Activated naive CD8-positive, alpha-beta T cell (primary cell): ENCODE data around the gene CCDC14.

Source experiments
- H3K27ac Mint-ChIP-seq: one replicate; pipeline ENCODE4 v1.8.0; 2021; ENCODE audit warnings: mixed read lengths
- H3K27me3 Mint-ChIP-seq: one replicate; pipeline ENCODE4 v1.8.0; 2021; ENCODE audit warnings: mixed read lengths
- H3K36me3 Mint-ChIP-seq: one replicate; pipeline ENCODE4 v1.8.0; 2021; ENCODE audit warnings: mixed read lengths
- H3K4me1 Mint-ChIP-seq: one replicate; pipeline ENCODE4 v1.8.0; 2021; ENCODE audit warnings: low read depth, mixed read lengths
- H3K4me3 Mint-ChIP-seq: one replicate; pipeline ENCODE4 v1.8.0; 2021; ENCODE audit warnings: mild to moderate bottlenecking, mixed read lengths
- H3K9me3 Mint-ChIP-seq: one replicate; pipeline ENCODE4 v1.8.0; 2021; ENCODE audit warnings: low read depth, mixed read lengths

Gene CCDC14

DNA sequence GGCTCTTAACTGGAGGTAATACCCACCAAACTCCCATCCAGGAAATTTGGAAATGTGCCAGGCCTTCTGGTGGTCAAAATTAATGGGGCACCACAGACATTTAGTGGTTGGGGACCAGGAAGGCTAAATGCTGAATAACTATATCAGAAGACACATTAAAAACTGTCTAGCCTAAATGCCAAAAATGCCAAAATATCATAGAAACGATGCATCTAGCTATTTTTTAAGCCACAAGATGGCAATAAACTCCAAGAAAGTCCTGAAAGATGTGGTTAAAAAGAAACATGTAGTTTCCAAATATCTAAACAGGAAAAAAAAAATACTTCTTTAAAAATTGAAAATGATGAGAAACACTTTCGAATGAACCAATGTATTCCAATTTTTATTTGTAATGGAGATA, 19.9 kb downstream of the CCDC14 start:
- H3K27ac Mint-ChIP-seq = no peak overlapping the region
- H3K27me3 Mint-ChIP-seq = no peaks in the 10 kb centered on the region
- peaks cover 12% of the 10 kb centered on the region for H3K36me3 Mint-ChIP-seq
- no peak overlapping the region for H3K4me3 Mint-ChIP-seq
- H3K4me1 Mint-ChIP-seq = no peaks in the 10 kb centered on the region
- H3K9me3 Mint-ChIP-seq = no peaks in the 10 kb centered on the region

GRCh38 chr3:123939706-123940105, 21.3 kb downstream of the CCDC14 start:
- Mint-ChIP-seq H3K9me3 (no peaks in the 10 kb centered on the region), H3K36me3 (peaks cover 12% of the 10 kb centered on the region), H3K4me1 (no peaks in the 10 kb centered on the region), H3K27me3 (no peaks in the 10 kb centered on the region), H3K4me3 (no peak overlapping the region), H3K27ac (no peak overlapping the region)

- peaks cover 7% of the 10 kb centered on the region for H3K36me3 Mint-ChIP-seq
- H3K4me3 Mint-ChIP-seq = no peak overlapping the region
- no peaks in the 10 kb centered on the region for H3K9me3 Mint-ChIP-seq
- no peaks in the 10 kb centered on the region for H3K4me1 Mint-ChIP-seq
- no peak overlapping the region for H3K27ac Mint-ChIP-seq
- no peaks in the 10 kb centered on the region for H3K27me3 Mint-ChIP-seq
Measured at GRCh38 chr3:123936400-123936799, 24.6 kb downstream of the CCDC14 start.

- Mint-ChIP-seq H3K4me3 (no peak overlapping the region), H3K27me3 (no peaks in the 10 kb centered on the region), H3K36me3 (peaks cover 7% of the 10 kb centered on the region), H3K9me3 (no peaks in the 10 kb centered on the region), H3K27ac (no peak overlapping the region), H3K4me1 (no peaks in the 10 kb centered on the region)
Measured at GRCh38 chr3:123935830-123936229, 25.2 kb downstream of the CCDC14 start.

DNA sequence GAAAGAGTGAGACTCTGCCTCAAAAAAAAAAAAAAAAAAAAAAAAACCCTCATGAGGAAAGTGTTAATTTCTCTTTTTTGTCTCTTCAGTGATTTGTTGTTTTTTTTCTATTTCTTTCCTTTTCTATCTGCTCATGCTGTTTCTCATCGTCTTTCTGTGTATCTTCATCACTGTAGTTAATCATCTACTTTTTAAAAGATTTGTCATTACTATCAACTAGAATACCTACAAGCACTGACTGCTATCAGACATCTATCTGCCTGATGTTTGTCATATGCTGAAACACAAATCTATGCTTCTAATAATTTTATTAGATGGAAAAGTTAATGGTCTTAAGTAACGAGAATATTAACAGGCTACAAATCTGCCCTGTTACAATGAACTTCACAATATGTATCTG, 26.8 kb downstream of the CCDC14 start:
- Mint-ChIP-seq H3K9me3 (no peaks in the 10 kb centered on the region), H3K27me3 (no peaks in the 10 kb centered on the region), H3K27ac (no peak overlapping the region), H3K4me3 (no peak overlapping the region), H3K4me1 (no peaks in the 10 kb centered on the region), H3K36me3 (peaks cover 10% of the 10 kb centered on the region)

GRCh38 chr3:123930445-123930844, 30.6 kb downstream of the CCDC14 start:
- no peaks in the 10 kb centered on the region for H3K9me3 Mint-ChIP-seq
- H3K36me3 Mint-ChIP-seq = peaks cover 16% of the 10 kb centered on the region
- no peak overlapping the region for H3K4me3 Mint-ChIP-seq
- H3K4me1 Mint-ChIP-seq = no peaks in the 10 kb centered on the region
- H3K27me3 Mint-ChIP-seq = no peaks in the 10 kb centered on the region
- no peak overlapping the region for H3K27ac Mint-ChIP-seq

DNA sequence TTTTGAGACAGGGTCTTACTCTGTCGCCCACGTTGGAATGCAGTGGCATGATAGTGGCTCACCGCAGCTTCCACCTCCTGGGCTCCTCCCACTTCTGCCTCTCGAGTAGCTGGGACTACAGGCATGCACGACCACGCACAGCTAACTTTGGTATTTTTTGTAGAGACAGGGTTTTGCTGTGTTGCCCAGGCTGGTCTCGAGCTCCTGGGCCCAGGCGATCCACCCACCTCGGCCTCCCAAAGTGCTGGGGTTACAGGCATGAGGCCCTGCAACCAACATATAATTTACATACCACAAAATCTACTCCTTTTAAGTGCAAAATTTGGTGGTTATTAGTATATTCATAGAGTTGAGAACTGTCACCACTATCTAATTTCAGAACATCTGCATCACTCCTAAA, 31.7 kb downstream of the CCDC14 start:
- Mint-ChIP-seq H3K9me3 (peaks cover 1% of the 10 kb centered on the region), H3K4me1 (no peaks in the 10 kb centered on the region), H3K36me3 (peaks cover 25% of the 10 kb centered on the region), H3K27me3 (no peaks in the 10 kb centered on the region), H3K27ac (no peak overlapping the region), H3K4me3 (no peak overlapping the region)

GRCh38 chr3:123926396-123926795, 34.6 kb downstream of the CCDC14 start:
- Mint-ChIP-seq H3K9me3 (peaks cover 15% of the 10 kb centered on the region), H3K36me3 (peaks cover 43% of the 10 kb centered on the region), H3K27ac (no peak overlapping the region), H3K4me1 (no peaks in the 10 kb centered on the region), H3K27me3 (no peaks in the 10 kb centered on the region), H3K4me3 (no peak overlapping the region)

- Mint-ChIP-seq H3K36me3 (peaks cover 54% of the 10 kb centered on the region), H3K27me3 (no peaks in the 10 kb centered on the region), H3K27ac (no peak overlapping the region), H3K4me3 (no peak overlapping the region), H3K4me1 (no peaks in the 10 kb centered on the region), H3K9me3 (peaks cover 32% of the 10 kb centered on the region)
Measured at GRCh38 chr3:123920868-123921267, 40.2 kb downstream of the CCDC14 start.

DNA sequence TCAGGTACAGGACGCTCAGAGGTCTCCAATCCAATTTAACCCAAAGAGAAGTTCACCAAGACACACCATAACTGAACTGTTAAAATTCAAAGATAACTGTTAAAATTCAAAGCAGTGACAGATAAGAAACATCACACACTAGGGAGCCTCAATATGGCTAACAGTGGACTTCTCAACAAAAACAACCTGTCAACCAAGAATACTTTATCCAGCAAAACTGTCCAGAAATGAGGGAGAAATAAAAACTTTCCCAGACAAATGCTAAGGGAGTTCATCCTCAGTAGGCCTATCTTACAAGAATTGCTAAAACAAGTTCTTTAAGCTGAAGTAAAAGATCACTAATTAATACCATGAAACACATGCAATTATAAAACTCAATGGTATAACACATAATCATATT, 40.6 kb downstream of the CCDC14 start:
- H3K36me3 Mint-ChIP-seq = peaks cover 55% of the 10 kb centered on the region

GRCh38 chr3:123919353-123919752, 41.7 kb downstream of the CCDC14 start:
- H3K27me3 Mint-ChIP-seq = no peaks in the 10 kb centered on the region
- no peak overlapping the region for H3K27ac Mint-ChIP-seq
- H3K36me3 Mint-ChIP-seq = peaks cover 52% of the 10 kb centered on the region
- no peak overlapping the region for H3K4me3 Mint-ChIP-seq
- H3K9me3 Mint-ChIP-seq = peaks cover 32% of the 10 kb centered on the region
- H3K4me1 Mint-ChIP-seq = no peaks in the 10 kb centered on the region

More for the DNA sequence above, 40.6 kb downstream of the CCDC14 start:
- H3K27ac Mint-ChIP-seq = no peak overlapping the region
- no peaks in the 10 kb centered on the region for H3K27me3 Mint-ChIP-seq
- H3K9me3 Mint-ChIP-seq = peaks cover 32% of the 10 kb centered on the region
- H3K4me3 Mint-ChIP-seq = no peak overlapping the region
- no peaks in the 10 kb centered on the region for H3K4me1 Mint-ChIP-seq

- Mint-ChIP-seq H3K36me3 (peaks cover 19% of the 10 kb centered on the region), H3K27ac (no peak overlapping the region), H3K9me3 (peaks cover 10% of the 10 kb centered on the region), H3K4me3 (no peak overlapping the region), H3K4me1 (no peaks in the 10 kb centered on the region), H3K27me3 (no peaks in the 10 kb centered on the region)
Measured at GRCh38 chr3:123914829-123915228, 46.2 kb downstream of the CCDC14 start.

DNA sequence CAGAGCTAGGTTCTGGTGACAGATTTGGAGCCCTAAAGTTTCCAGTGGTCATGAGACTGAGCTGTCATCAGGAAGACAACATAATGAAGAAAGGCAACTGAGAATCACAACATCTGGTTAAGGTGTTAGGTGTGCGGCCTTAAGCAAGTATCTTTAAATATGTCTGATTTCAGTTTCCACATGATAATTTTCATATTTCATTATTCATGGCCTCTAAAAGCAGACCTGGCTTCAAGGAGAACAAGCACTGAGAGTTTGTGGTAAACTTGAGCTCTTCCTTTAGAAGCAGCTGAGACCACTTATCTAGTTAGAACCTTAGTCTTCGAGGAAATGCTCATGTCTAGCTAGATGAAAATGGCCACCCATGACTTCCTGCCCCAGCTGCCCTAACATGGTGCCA, 51.2 kb downstream of the CCDC14 start:
- Mint-ChIP-seq H3K9me3 (peaks cover 7% of the 10 kb centered on the region), H3K4me3 (no peak overlapping the region), H3K27ac (no peak overlapping the region), H3K36me3 (peaks cover 7% of the 10 kb centered on the region), H3K27me3 (no peaks in the 10 kb centered on the region), H3K4me1 (no peaks in the 10 kb centered on the region)

DNA sequence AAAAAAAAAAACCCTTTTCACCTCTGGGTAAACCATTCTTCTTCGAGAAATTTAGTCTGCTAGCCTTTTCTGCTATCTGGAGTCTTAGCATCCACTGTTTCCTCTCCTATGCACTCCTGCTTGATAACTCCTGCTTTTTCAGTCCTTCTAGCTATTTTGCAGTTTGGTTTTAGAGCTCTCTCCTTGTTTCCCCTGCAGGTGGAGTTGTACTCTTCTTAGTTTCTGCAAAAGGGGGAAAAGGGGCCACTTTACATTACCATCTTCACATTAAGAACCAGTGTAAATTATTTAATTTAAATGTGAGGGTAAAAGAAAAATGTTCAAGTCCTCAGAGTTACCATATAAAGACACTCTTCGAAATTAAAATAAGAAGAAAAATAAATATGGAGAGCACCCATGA, 53.3 kb downstream of the CCDC14 start:
- Mint-ChIP-seq H3K27ac (no peak overlapping the region), H3K4me3 (no peak overlapping the region), H3K9me3 (peaks cover 2% of the 10 kb centered on the region), H3K36me3 (peaks cover 3% of the 10 kb centered on the region), H3K4me1 (no peaks in the 10 kb centered on the region), H3K27me3 (no peaks in the 10 kb centered on the region)

DNA sequence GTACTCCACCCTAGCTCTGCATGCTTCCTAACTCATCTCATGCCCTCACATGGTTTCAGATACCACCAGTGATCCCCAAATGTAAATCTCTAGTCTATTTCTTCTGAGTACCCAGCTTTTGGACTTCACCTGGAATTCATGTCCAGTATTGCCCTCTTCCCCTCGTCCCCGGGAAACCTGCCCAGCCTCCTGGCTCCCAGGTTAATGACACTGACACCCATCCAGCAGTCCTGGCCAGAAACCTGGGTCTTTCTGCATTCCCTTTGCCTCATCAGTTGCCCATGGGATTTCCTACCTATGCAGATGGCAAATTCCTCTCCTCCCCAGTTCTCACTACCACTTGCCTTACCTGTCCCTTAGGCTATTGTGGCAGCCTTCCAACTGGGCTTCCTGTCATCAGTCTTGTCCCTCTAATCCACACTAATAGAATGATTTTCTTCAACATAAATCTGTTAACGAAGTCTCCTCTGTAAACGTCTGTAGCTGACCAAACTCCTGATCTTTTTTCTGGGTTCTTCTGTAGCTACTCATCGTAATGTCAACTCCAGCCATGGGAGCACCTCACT, 61.6 kb downstream of the CCDC14 start:
- no peak overlapping the region for H3K27ac Mint-ChIP-seq
- no peaks in the 10 kb centered on the region for H3K36me3 Mint-ChIP-seq
- H3K9me3 Mint-ChIP-seq = no peaks in the 10 kb centered on the region
- H3K27me3 Mint-ChIP-seq = peaks cover 6% of the 10 kb centered on the region
- no peaks in the 10 kb centered on the region for H3K4me1 Mint-ChIP-seq
- no peak overlapping the region for H3K4me3 Mint-ChIP-seq

- Mint-ChIP-seq H3K27me3 (peaks cover 9% of the 10 kb centered on the region), H3K4me3 (no peak overlapping the region), H3K27ac (no peak overlapping the region), H3K4me1 (no peaks in the 10 kb centered on the region), H3K9me3 (peaks cover 14% of the 10 kb centered on the region), H3K36me3 (peaks cover 7% of the 10 kb centered on the region)
Measured at GRCh38 chr3:123893012-123893411, 68.0 kb downstream of the CCDC14 start.
